Mucosa of descending colon (tissue), 3 donors: Measurements from ENCODE around the gene ERF. TPM values are rescaled to one million over a fixed set of nuclear protein-coding genes. Genes with fewer than 3 reads are reported as not detected.

Source experiments
- ATAC-seq: fragments of 200-7000 bp; cut with Tn5 transposase; one replicate; pipeline ENCODE4 v1.9.1; 2020; ENCODE audit warnings: mild to moderate bottlenecking, moderate library complexity
- DNase-seq, 3 donors: peaks; one replicate each; pipeline ENCODE4 v3.0.0-alpha.2; 2020
- H3K36me3 ChIP-seq: fragments of 200-600 bp; one replicate; pipeline ENCODE4 v1.8.0; 2021; ENCODE audit warnings: low read depth, mild to moderate bottlenecking
- H3K4me1 ChIP-seq: fragments of 200-600 bp; one replicate; pipeline ENCODE4 v1.8.0; 2021; ENCODE audit warnings: low read depth, mild to moderate bottlenecking
- H3K4me3 ChIP-seq: fragments of 200-600 bp; one replicate; pipeline ENCODE4 v1.8.0; 2021; ENCODE audit warnings: mild to moderate bottlenecking
- H3K9me3 ChIP-seq: fragments of 200-600 bp; one replicate; pipeline ENCODE4 v1.8.0; 2021; ENCODE audit warnings: mild to moderate bottlenecking
- CTCF ChIP-seq: fragments of 200-600 bp; IDR thresholded peaks from one replicate; pipeline ENCODE4 v1.8.0; 2022; ENCODE audit warnings: antibody characterized with exemption, mild to moderate bottlenecking
- intact Hi-C, 2 donors: fragments of 100-400 bp; cut with DNase I in 1 of 2; cut with micrococcal nuclease in 1 of 2; formaldehyde crosslinking; loops; one replicate each; pipeline versions ENCODE4 v1.11.0 to v1.11.1; 2022; cut with DNase I, micrococcal nuclease
- total RNA-seq, 3 donors: library from RNA; stranded (reverse); fragmentation: NEBNext Ultra II Directional in 2 of 3; extraction: Animal tissue kit (Norgen Biotek cat#: 25700) in 2 of 3; gene quantifications; one replicate each; pipeline versions ENCODE4 v1.2.1 to v1.2.4, GENCODE V29; 2021 to 2023
- donor health status: DM: no; HTN: no; CAD: no; lungs with moderate emphysema.
- donor health status: DM: no; HTN: no; CAD: no.
- donor health status: DM: no; HTN: yes; CAD: no.

ERF gene
- total RNA-seq, 3 donors from 2014 or later = 35.7 to 75.2 (median 42.0) TPM

DNA sequence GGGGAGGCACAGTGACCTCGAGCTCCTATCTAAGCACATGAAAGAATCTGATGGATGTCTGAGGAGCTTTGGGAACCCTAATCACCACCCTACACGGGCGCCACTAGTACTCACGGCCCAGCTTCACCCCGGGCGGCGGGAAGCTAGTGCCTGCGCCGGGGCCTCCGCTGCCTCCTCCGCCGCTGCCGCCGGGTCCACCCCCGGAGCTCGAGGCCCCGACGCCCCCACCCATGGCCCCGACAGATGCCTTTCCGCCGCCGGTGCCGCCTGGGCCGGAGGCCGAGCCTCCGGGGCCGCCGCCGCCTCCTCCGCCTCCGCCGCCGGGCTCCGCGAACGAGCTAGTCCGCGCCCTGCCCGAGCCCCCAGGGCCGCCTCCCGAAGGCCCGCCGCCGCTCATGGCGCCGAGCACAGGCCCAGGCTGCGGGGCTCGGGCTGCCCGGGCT, 12.8 kb downstream of the ERF start:
- peak overlapping the region; percentile 77 for H3K4me3 ChIP-seq
- DNase-seq = peak in 2 of 3 donors; percentile 47 to 74
- no peak for TF ChIP-seq CTCF
- no peaks in the 10 kb centered on the region for H3K9me3 ChIP-seq
- intact Hi-C loops = no loop called here
- peaks cover 23% of the 10 kb centered on the region for H3K4me1 ChIP-seq
- H3K36me3 ChIP-seq = peaks cover 8% of the 10 kb centered on the region
- ATAC-seq = no peak

DNA sequence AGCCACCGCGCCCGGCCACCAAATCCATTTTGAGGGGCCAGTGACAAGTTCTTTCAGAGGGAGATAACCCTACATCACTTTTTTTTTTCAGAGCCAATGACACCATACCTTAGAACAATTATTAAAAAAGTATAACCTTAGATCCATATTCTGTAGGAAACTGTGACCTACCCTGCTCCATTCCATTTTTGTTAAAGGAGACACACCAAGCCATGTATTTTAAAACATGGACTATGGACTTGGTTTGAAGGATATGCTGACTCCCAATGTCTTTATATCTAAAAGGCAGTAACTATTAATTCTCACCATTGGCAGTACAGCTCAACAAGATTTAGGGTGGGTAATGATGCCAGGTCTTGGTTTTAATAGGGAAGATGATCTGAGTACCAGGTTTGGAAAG, 13.6 kb downstream of the ERF start:
- DNase-seq = no peak
- Histone ChIP-seq H3K4me3 (no peak overlapping the region), H3K4me1 (peaks cover 23% of the 10 kb centered on the region), H3K36me3 (peaks cover 8% of the 10 kb centered on the region), H3K9me3 (no peaks in the 10 kb centered on the region)
- intact Hi-C loops = no loop called here
- ATAC-seq = no peak
- TF ChIP-seq CTCF = no peak

DNA sequence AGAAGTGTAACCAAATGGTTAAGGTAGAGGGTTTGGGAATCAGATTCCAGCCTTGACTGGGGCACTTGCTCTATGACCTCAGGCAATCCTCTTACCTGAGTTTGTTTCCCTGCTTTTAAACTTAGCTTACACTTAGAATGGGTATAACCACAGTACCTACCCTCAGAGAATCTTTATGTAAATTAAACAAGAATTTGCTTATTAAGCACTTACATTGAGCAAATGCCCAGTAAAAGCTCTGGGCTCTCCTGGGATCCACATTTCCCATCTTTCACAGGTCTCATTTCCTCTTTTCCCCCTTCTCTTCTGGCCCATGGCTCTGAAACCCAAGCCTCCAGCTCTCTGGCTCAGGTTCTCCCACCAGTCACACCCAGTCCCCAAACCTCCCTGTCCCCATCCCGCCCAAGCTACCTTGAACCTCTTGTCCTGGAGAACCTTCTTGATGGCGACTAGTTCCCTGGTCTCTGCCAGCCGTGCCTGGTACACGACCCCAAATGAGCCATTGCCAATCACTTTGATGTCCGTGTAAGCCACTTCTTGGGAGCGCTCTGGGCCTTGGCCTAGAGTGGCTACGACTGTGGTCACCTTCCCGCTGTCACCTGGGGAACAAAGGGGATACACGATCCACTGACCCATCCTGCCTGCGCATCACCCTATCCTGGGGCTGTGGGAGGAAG, 15.2 kb downstream of the ERF start:
- DNase-seq (no peak), ATAC-seq (no peak)
- Histone ChIP-seq H3K4me3 (no peak overlapping the region), H3K36me3 (peaks cover 8% of the 10 kb centered on the region), H3K9me3 (no peaks in the 10 kb centered on the region), H3K4me1 (peaks cover 19% of the 10 kb centered on the region)
- no peak for TF ChIP-seq CTCF
- intact Hi-C loops = no loop called here

GRCh38 chr19:42235181-42235580, 19.7 kb downstream of the ERF start:
- Histone ChIP-seq H3K4me3 (no peak overlapping the region), H3K36me3 (no peaks in the 10 kb centered on the region), H3K4me1 (peaks cover 6% of the 10 kb centered on the region), H3K9me3 (no peaks in the 10 kb centered on the region)
- intact Hi-C loops = no loop called here
- no peak for ATAC-seq
- no peak for TF ChIP-seq CTCF
- no peak for DNase-seq

DNA sequence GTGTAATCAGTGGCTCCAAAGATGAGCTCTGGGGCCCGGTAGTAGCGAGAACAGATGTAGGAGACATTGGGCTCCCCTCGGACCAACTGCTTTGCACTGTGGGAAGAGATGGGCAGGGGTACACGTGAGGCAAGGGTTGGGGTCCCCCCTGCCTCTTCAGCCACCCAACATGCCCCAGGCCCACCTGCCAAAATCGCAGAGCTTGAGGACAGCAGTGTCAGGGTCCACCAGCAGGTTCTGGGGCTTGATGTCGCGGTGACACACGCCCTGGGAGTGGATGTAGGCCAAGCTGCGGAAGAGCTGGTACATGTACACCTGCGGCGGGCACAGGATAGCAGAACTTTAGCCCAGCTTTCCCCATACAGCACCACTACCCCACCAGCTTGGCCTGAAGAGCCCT, 20.6 kb downstream of the ERF start:
- no peaks in the 10 kb centered on the region for H3K36me3 ChIP-seq
- ATAC-seq = no peak
- no peaks in the 10 kb centered on the region for H3K9me3 ChIP-seq
- TF ChIP-seq CTCF = no peak
- peaks cover 6% of the 10 kb centered on the region for H3K4me1 ChIP-seq
- H3K4me3 ChIP-seq = no peak overlapping the region
- no peak for DNase-seq
- intact Hi-C loops = no loop called here
